GM12878 (cell line): Measurements from ENCODE around the gene COL5A1. TPM values are rescaled to one million over a fixed set of nuclear protein-coding genes. Genes with fewer than 3 reads are reported as not detected.

Experiments used
- ATAC-seq: fragments of 200-7000 bp; cut with Tn5 transposase; 3 replicates; pipeline ENCODE4 v1.9.1; 2020; ENCODE audit warnings: mild to moderate bottlenecking, moderate library complexity
- BruUV-seq: library from RNA; stranded (reverse); fragments of 400-500 nt; replicated peaks from 2 replicates; lab custom pipeline; 2021; lab: Mats Ljungman, UMichigan
- CTCF ChIA-PET: fragments of 300-600 bp; sonication (Branson Sonifier 250); formaldehyde crosslinking; extraction: SDS; loops from one replicate; lab custom pipeline; 2021; ENCODE audit warnings: inconsistent platforms; lab: Yijun Ruan, JAX
- POLR2A ChIA-PET: fragments of 350-600 bp; formaldehyde crosslinking; extraction: SDS; loops from one replicate; lab custom pipeline; 2021; ENCODE audit warnings: inconsistent platforms; lab: Charles Lee
- RAD21 ChIA-PET: fragments of 300-600 bp; sonication (Branson Sonifier 250); formaldehyde crosslinking; loops from one replicate; lab custom pipeline; 2023; ENCODE audit warnings: antibody characterized with exemption; ENCODE audit not compliant: unreplicated experiment; lab: Charles Lee
- SMC1A ChIA-PET: fragments of 300-600 bp; sonication (Branson Sonifier 250); formaldehyde crosslinking; loops from one replicate; lab custom pipeline; 2023; ENCODE audit not compliant: unreplicated experiment, uncharacterized antibody; lab: Charles Lee
- DNase-seq: peaks from one replicate; pipeline ENCODE4 v3.0.0-alpha.2; 2011; ENCODE audit warnings: low read depth, low spot score
- FAIRE-seq: peaks from 3 replicates; lab custom pipeline; 2011; peaks lifted over from hg19 to GRCh38; lab: Jason Lieb, UNC
- H2AFZ ChIP-seq: 2 replicates; pipeline ENCODE4 v1.6.0; 2011; ENCODE audit warnings: low read depth, low read length, control low read depth; ENCODE audit not compliant: control insufficient read depth
- H3K27ac ChIP-seq: 2 replicates; pipeline ENCODE4 v1.5.1; 2011; ENCODE audit warnings: control low read depth; ENCODE audit not compliant: control insufficient read depth, insufficient read depth
- H3K27me3 ChIP-seq, 2 experiments: replicated peaks in 1 of 2; 2 replicates each; pipeline versions ENCODE4 v1.6.0 to v1.6.1; 2011; ENCODE audit warnings: low read length in 1 of 2; ENCODE audit not compliant: control insufficient read depth in 2 of 2, insufficient read depth in 2 of 2
- H3K36me3 ChIP-seq, 2 experiments: 2 replicates each; pipeline ENCODE4 v1.5.1; 2011; ENCODE audit warnings: low read length in 1 of 2; ENCODE audit not compliant: control insufficient read depth in 2 of 2, insufficient read depth in 2 of 2
- H3K4me1 ChIP-seq: 2 replicates; pipeline ENCODE4 v1.6.1; 2011; ENCODE audit warnings: mild to moderate bottlenecking, low read length, moderate library complexity, mixed read lengths; ENCODE audit not compliant: control insufficient read depth, insufficient read depth
- H3K4me2 ChIP-seq: 2 replicates; pipeline ENCODE4 v1.6.0; 2011; ENCODE audit warnings: control low read depth; ENCODE audit not compliant: control insufficient read depth, insufficient read depth
- H3K4me3 ChIP-seq: fragments of 200-600 bp; sonication (generic); 2 replicates; pipeline ENCODE4 v1.5.1; 2016
- H3K79me2 ChIP-seq: 2 replicates; pipeline ENCODE4 v1.6.0; 2011; ENCODE audit warnings: low read length; ENCODE audit not compliant: control insufficient read depth, insufficient read depth
- H3K9ac ChIP-seq: 2 replicates; pipeline ENCODE4 v1.8.0; 2011; ENCODE audit warnings: low read length, control low read depth, mixed read lengths; ENCODE audit not compliant: control insufficient read depth, insufficient read depth
- H3K9me3 ChIP-seq: replicated peaks from 3 replicates; pipeline ENCODE4 v1.5.1; 2011; ENCODE audit warnings: mild to moderate bottlenecking, low read length; ENCODE audit not compliant: control insufficient read depth, insufficient read depth
- H4K20me1 ChIP-seq: 2 replicates; pipeline ENCODE4 v1.6.0; 2011; ENCODE audit not compliant: control insufficient read depth, insufficient read depth
- CHD1 ChIP-seq: IDR thresholded peaks from 2 replicates; pipeline ENCODE4 v1.6.1; 2012; ENCODE audit warnings: low read depth, low read length, improper control_type of control experiment
- NBN ChIP-seq: fragments of 450-650 bp; IDR thresholded peaks from 2 replicates; pipeline ENCODE4 v1.6.1; 2016
- NFYB ChIP-seq: IDR thresholded peaks from 2 replicates; pipeline ENCODE4 v1.6.1; 2011; ENCODE audit warnings: low read depth, mild to moderate bottlenecking, low read length, improper control_type of control experiment, moderate library complexity; ENCODE audit not compliant: insufficient read depth
- PAX8 ChIP-seq: fragments of 450-650 bp; IDR thresholded peaks from 2 replicates; pipeline ENCODE4 v1.6.1; 2017; ENCODE audit warnings: mild to moderate bottlenecking, moderate library complexity
- RAD51 ChIP-seq: fragments of 450-650 bp; IDR thresholded peaks from 2 replicates; pipeline ENCODE4 v1.6.1; 2016; ENCODE audit warnings: moderate library complexity, mild to moderate bottlenecking, inconsistent platforms
- RBBP5 ChIP-seq: fragments of 200-600 bp; sonication (generic); conservative IDR thresholded peaks from 2 replicates; pipeline ENCODE4 v1.6.1; 2016
- USF1 ChIP-seq: IDR thresholded peaks from 2 replicates; pipeline ENCODE4 v1.6.1; 2011; ENCODE audit warnings: borderline replicate concordance, low read depth, mild to moderate bottlenecking, moderate library complexity, mixed read lengths, low read length; ENCODE audit not compliant: insufficient read depth; ENCODE audit errors: extremely low read length
- ZNF217 ChIP-seq: fragments of 450-650 bp; IDR thresholded peaks from 2 replicates; pipeline ENCODE4 v1.6.1; 2017; ENCODE audit warnings: antibody characterized with exemption, mild to moderate bottlenecking
- WGBS: methylation state at CpG from one replicate; pipeline ENCODE4 v1.1.6; 2016; ENCODE audit warnings: low lambda C conversion rate; ENCODE audit not compliant: insufficient replicate concordance, insufficient coverage; ENCODE audit errors: missing lambda C conversion rate; 5-methylcytosine and 5-hydroxymethylcytosine counted together
- in situ Hi-C: fragments of 300-500 bp; cut with MboI; formaldehyde crosslinking; loops from 9 replicates; pipeline ENCODE4 v1.14.3; 2018; ENCODE audit warnings: mixed read lengths
- intact Hi-C: fragments of 100-400 bp; cut with micrococcal nuclease; formaldehyde crosslinking; loops from one replicate; pipeline ENCODE4 v1.14.2; 2022; ENCODE audit not compliant: unreplicated experiment
- polyA plus RNA-seq, 11 experiments: library from polyadenylated mRNA; depleted of rRNA in 4 of 11; unstranded in 6 of 11; stranded (reverse) in 5 of 11; fragments of >200 nt; fragmentation: Nextera tagmentation in 4 of 11; fragmentation: Illumina TruSeq in 1 of 11; extraction: Ambion mirVana in 4 of 11; extraction: Trizol in 1 of 11; gene quantifications; 1 replicate in 1 of 11; 2 replicates in 10 of 11; pipeline versions ENCODE4 v1.2.1 to v1.2.3, GENCODE V29; 2011 to 2016; ENCODE audit warnings: inconsistent platforms in 2 of 11, missing spikeins in 2 of 11, low read depth in 1 of 11
- total RNA-seq, 4 experiments: library from RNA; depleted of rRNA in 3 of 4; stranded (reverse); fragments of >200 nt in 3 of 4; fragmentation: Illumina TruSeq in 1 of 4; extraction: Trizol in 1 of 4; gene quantifications; 2 replicates each; pipeline versions ENCODE4 v1.2.1 to v1.2.3, GENCODE V29; 2013 to 2021

COL5A1 gene
- total and polyA plus RNA-seq, 10 of the 15 experiments (the other 5 are each of a cell fraction or from before 2014, with no cell fraction given) = under 0.01 to 0.15 (median 0.13) TPM; not detected in 4

GRCh38 chr9:134644725-134645606, 3.4 kb downstream of the COL5A1 start:
- BruUV-seq = no TSS peak
- no peak overlapping the region for H3K9ac ChIP-seq
- H2AFZ ChIP-seq = no peak overlapping the region
- ChIA-PET CTCF (interaction anchor here (0.7 kb wide), 1 partner anchor 411 kb away, joined by 3 read pairs; no protein-coding TSS in a partner anchor), RAD21 (no interaction called here), POLR2A (no interaction called here), SMC1A (no interaction called here)
- H3K4me1 ChIP-seq = no peaks in the 10 kb centered on the region
- FAIRE-seq (no peak), ATAC-seq (no peak), DNase-seq (no peak)
- intact Hi-C loops = no loop called here
- H3K27ac ChIP-seq = no peak overlapping the region
- TF ChIP-seq RBBP5 (no peak), RAD51 (peak; percentile 51; the same call in 1 of the 2 replicates), NBN (no peak), ZNF217 (no peak), PAX8 (no peak), NFYB (peak; percentile 64), CHD1 (no peak), USF1 (peak; percentile 50)
- no peaks in the 10 kb centered on the region for H3K79me2 ChIP-seq
- H3K36me3 ChIP-seq = no peaks in the 10 kb centered on the region
- H4K20me1 ChIP-seq = no peaks in the 10 kb centered on the region
- 18% methylated on average over 22 of the region's 22 CpGs for WGBS
- in situ Hi-C loops = no loop called here
- no peak overlapping the region for H3K4me3 ChIP-seq
- H3K9me3 ChIP-seq = no peaks in the 10 kb centered on the region
- peaks cover 4 to 5% of the 10 kb centered on the region in 2 experiments; a peak in 3 of 4 replicates for H3K27me3 ChIP-seq
- no peak overlapping the region for H3K4me2 ChIP-seq
